Adipocyte (in vitro differentiated cells): ENCODE data around the gene LRRFIP1.
"Not testable (repeated sequence)": the region's sequence is repeated elsewhere in the genome, so short reads cannot be mapped to it uniquely, and the experiment has no call there.

ENCODE experiments used
- DNase-seq: peaks from one replicate; pipeline ENCODE4 v3.0.0-alpha.2; 2015; ENCODE audit warnings: low read depth
- H3K27me3 ChIP-seq: replicated peaks from 2 replicates; pipeline ENCODE4 v1.7.0; 2013; ENCODE audit warnings: mild to moderate bottlenecking, low read length, moderate library complexity; ENCODE audit not compliant: control insufficient read depth, insufficient read depth
- H3K36me3 ChIP-seq: 2 replicates; pipeline ENCODE4 v1.7.0; 2013; ENCODE audit warnings: low read length, mild to moderate bottlenecking, moderate library complexity; ENCODE audit not compliant: control insufficient read depth, insufficient read depth, severe bottlenecking
- H3K4me1 ChIP-seq: 2 replicates; pipeline ENCODE4 v1.7.0; 2013; ENCODE audit warnings: mild to moderate bottlenecking, low read length, moderate library complexity; ENCODE audit not compliant: control insufficient read depth, insufficient read depth
- H3K4me3 ChIP-seq: 2 replicates; pipeline ENCODE4 v1.7.0; 2013; ENCODE audit warnings: mild to moderate bottlenecking, low read length, moderate library complexity
- H3K9ac ChIP-seq: 2 replicates; pipeline ENCODE4 v1.7.0; 2013; ENCODE audit warnings: mild to moderate bottlenecking, low read length, moderate library complexity
- H3K9me3 ChIP-seq: 2 replicates; pipeline ENCODE4 v1.7.0; 2013; ENCODE audit warnings: mild to moderate bottlenecking, low read length, moderate library complexity; ENCODE audit not compliant: control insufficient read depth

LRRFIP1 gene

DNA sequence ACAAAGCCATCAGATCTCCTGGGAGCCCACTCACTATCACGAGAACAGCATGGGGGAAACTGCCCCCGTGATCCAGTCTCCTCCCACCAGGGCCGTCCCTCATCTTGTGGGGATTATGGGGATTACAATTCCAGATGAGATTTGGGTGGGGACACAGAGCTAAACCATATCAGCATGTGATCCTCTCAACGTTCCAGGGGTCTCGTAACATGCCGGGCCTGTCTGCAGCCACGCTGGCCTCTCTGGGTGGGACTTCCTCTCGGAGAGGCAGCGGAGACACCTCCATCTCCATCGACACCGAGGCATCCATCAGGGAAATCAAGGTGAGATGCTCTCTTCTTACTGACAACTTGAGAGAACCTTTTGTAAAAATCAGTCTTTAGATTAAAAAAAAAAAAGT lies 121.6 kb downstream of the LRRFIP1 start:
- Histone ChIP-seq H3K27me3 (no peaks in the 10 kb centered on the region), H3K4me3 (no peak overlapping the region), H3K36me3 (peaks cover 49% of the 10 kb centered on the region), H3K4me1 (peaks cover 8% of the 10 kb centered on the region), H3K9me3 (no peaks in the 10 kb centered on the region), H3K9ac (no peak overlapping the region)
- DNase-seq, result no peak

GRCh38 chr2:237749961-237750360 lies 122.6 kb downstream of the LRRFIP1 start:
- no peak overlapping the region for H3K4me3 ChIP-seq
- H3K9me3 ChIP-seq, result no peaks in the 10 kb centered on the region
- no peaks in the 10 kb centered on the region for H3K4me1 ChIP-seq
- H3K36me3 ChIP-seq, result peaks cover 58% of the 10 kb centered on the region
- no peak for DNase-seq
- H3K9ac ChIP-seq, result no peak overlapping the region
- H3K27me3 ChIP-seq, result no peaks in the 10 kb centered on the region

DNA sequence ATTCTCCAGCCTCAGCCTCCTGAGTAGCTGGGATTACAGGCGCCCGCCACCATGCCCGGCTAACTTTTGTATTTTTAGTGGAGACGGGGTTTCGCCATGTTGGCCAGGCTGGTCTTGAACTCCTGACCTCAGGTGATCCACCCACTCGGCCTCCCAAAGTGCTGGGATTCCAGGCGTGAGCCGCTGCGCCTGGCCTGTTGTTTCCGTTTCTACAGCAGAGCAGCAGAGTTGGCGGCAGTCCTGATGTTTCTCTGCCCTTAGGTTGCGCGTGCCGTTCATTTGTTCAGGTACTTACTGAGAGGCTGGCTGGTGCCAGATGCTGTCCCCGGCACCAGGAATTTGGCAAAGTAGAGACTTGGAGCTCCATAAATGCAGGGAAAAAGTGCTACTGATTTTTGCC lies 123.1 kb downstream of the LRRFIP1 start:
- not testable (repeated sequence) for H3K9ac ChIP-seq, DNase-seq, H3K4me3 ChIP-seq, H3K9me3 ChIP-seq, H3K4me1 ChIP-seq, H3K27me3 ChIP-seq
- peaks cover 63% of the 10 kb centered on the region for H3K36me3 ChIP-seq

GRCh38 chr2:237752761-237753165 lies 125.4 kb downstream of the LRRFIP1 start:
- peaks cover 75% of the 10 kb centered on the region for H3K36me3 ChIP-seq
- no peaks in the 10 kb centered on the region for H3K27me3 ChIP-seq
- no peaks in the 10 kb centered on the region for H3K4me1 ChIP-seq
- no peaks in the 10 kb centered on the region for H3K9me3 ChIP-seq
- H3K9ac ChIP-seq, result no peak overlapping the region
- no peak for DNase-seq
- H3K4me3 ChIP-seq, result no peak overlapping the region

- no peak for DNase-seq
These were observed 126.8 kb downstream of the LRRFIP1 start for GRCh38 chr2:237754182-237754581.

DNA sequence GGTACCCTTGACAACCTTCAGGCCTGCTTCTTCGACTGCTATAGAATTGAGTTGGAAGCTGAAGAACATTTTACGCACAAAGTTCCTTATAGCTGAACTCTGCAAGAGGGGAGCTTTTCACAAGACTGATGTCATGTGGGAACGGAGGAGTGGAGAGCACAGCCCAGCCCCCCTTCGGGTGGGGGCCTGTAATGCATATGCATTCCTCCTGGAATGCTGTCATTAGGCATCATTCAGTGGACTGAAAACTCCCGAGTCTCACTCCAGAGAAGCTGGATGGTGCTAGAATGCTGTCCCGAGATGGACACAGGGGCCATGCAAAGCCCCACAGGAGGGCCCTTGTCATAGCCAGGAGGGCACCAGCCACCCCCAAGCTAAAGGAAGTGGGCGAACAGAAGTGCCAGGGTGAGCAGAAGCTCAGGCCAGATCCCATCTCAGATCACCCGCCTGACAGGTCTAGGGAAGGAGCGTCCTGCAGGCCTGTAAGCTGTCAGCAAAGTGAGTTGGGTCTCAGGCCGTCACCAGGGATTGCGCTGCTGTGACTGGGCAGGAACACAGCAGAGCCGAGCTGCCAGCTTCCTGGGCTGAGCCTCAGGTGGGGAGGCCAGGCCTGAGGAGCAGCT lies 127.3 kb downstream of the LRRFIP1 start:
- no peaks in the 10 kb centered on the region for H3K9me3 ChIP-seq
- peaks cover 80% of the 10 kb centered on the region for H3K36me3 ChIP-seq
- DNase-seq, result no peak
- no peak overlapping the region for H3K4me3 ChIP-seq
- no peaks in the 10 kb centered on the region for H3K27me3 ChIP-seq
- H3K4me1 ChIP-seq, result no peaks in the 10 kb centered on the region
- no peak overlapping the region for H3K9ac ChIP-seq

More at GRCh38 chr2:237754182-237754581, 126.8 kb downstream of the LRRFIP1 start:
- no peaks in the 10 kb centered on the region for H3K4me1 ChIP-seq
- H3K4me3 ChIP-seq, result no peak overlapping the region
- H3K27me3 ChIP-seq, result no peaks in the 10 kb centered on the region
- H3K9ac ChIP-seq, result no peak overlapping the region
- no peaks in the 10 kb centered on the region for H3K9me3 ChIP-seq
- H3K36me3 ChIP-seq, result peaks cover 80% of the 10 kb centered on the region

DNA sequence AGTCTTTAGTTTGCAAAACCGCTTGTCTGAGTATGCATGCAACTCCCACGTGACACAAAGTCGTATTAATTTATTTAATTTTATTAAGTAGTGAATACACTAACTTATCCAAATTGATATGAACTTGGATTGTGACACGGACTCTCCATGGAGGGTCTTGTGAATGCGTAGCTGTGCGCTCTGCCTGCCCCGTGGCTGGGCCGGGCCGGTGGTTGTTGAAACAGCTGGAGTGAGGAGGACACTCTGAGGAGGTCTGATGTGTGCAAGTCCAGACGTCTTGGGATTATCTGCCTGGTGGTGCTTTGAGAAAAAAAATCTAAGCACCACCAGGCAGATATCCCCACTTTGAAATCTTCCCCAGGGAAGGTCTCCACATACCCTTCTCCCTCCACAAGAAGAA lies 130.2 kb downstream of the LRRFIP1 start:
- no peak overlapping the region for H3K9ac ChIP-seq
- H3K9me3 ChIP-seq, result no peaks in the 10 kb centered on the region
- H3K27me3 ChIP-seq, result no peaks in the 10 kb centered on the region
- no peaks in the 10 kb centered on the region for H3K4me1 ChIP-seq
- DNase-seq, result no peak
- no peak overlapping the region for H3K4me3 ChIP-seq
- peaks cover 81% of the 10 kb centered on the region for H3K36me3 ChIP-seq

- Histone ChIP-seq H3K36me3 (peaks cover 81% of the 10 kb centered on the region), H3K9me3 (no peaks in the 10 kb centered on the region), H3K9ac (no peak overlapping the region), H3K4me1 (no peaks in the 10 kb centered on the region), H3K27me3 (no peaks in the 10 kb centered on the region), H3K4me3 (no peak overlapping the region)
- no peak for DNase-seq
These were observed 130.8 kb downstream of the LRRFIP1 start for GRCh38 chr2:237758185-237758584.

DNA sequence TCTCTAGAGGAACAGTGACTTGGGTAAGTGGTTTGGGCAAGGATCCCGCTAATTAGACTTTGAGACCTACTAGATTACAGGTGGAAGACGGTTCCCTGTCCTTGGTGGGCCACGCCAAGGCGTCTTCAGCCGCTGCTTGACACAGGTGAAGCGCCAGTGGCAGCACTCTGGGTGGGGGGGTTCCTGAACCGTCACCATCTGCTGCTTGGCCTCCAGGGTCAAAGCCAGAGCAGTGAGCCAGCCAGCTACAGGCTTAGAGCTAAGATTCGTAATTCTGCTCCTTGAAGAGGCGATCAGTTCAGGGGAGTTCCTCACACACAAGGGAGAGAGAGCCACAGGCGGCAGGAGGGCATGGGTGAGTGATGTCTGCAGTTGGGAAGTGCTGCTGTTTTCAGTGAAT lies 131.8 kb downstream of the LRRFIP1 start:
- DNase-seq, result no peak
- Histone ChIP-seq H3K9ac (no peak overlapping the region), H3K9me3 (no peaks in the 10 kb centered on the region), H3K4me1 (no peaks in the 10 kb centered on the region), H3K36me3 (peaks cover 82% of the 10 kb centered on the region), H3K4me3 (no peak overlapping the region), H3K27me3 (no peaks in the 10 kb centered on the region)

GRCh38 chr2:237760506-237761502 lies 133.4 kb downstream of the LRRFIP1 start:
- Histone ChIP-seq H3K9ac (no peak overlapping the region), H3K4me1 (no peaks in the 10 kb centered on the region), H3K9me3 (no peaks in the 10 kb centered on the region), H3K27me3 (no peaks in the 10 kb centered on the region), H3K36me3 (peaks cover 69% of the 10 kb centered on the region), H3K4me3 (no peak overlapping the region)
- no peak for DNase-seq

- not testable (repeated sequence) for H3K9me3 ChIP-seq, H3K4me1 ChIP-seq, H3K27me3 ChIP-seq, H3K9ac ChIP-seq, H3K4me3 ChIP-seq
- DNase-seq, result peak; percentile 52
- peaks cover 65% of the 10 kb centered on the region for H3K36me3 ChIP-seq
These were observed 135.2 kb downstream of the LRRFIP1 start for GRCh38 chr2:237762291-237763182.
